Esophagus squamous epithelium (tissue), 5 donors: Measurements from ENCODE around the gene KLHL14. TPM values are rescaled to one million over a fixed set of nuclear protein-coding genes. Genes with fewer than 3 reads are reported as not detected.

Experiments
- DNase-seq: peaks from one replicate; lab custom pipeline; 2025; lab: John Stamatoyannopoulos, UW
- H3K27ac ChIP-seq, 4 donors: fragments of 200-600 bp; sonication (generic); one replicate each; pipeline ENCODE4 v1.5.1; 2016 to 2019; ENCODE audit warnings: mild to moderate bottlenecking in 1 of 4
- H3K27me3 ChIP-seq, 4 donors: fragments of 200-600 bp; sonication (generic); 1 replicate in 3 of 4; 2 replicates in 1 of 4; pipeline versions ENCODE4 v1.5.1 to v1.6.0; 2017 to 2021; ENCODE audit warnings: antibody characterized with exemption in 1 of 4
- H3K36me3 ChIP-seq, 3 donors: fragments of 200-600 bp; sonication (generic); one replicate each; pipeline ENCODE4 v1.5.1; 2016 to 2019
- H3K4me1 ChIP-seq, 3 donors: fragments of 200-600 bp; sonication (generic); one replicate each; pipeline ENCODE4 v1.5.1; 2017 to 2019
- H3K4me3 ChIP-seq, 4 donors: fragments of 200-600 bp; sonication (generic); 1 replicate in 3 of 4; 2 replicates in 1 of 4; pipeline ENCODE4 v1.5.1; 2016 to 2019; ENCODE audit warnings: mild to moderate bottlenecking in 2 of 4, moderate library complexity in 1 of 4
- H3K9me3 ChIP-seq, 3 donors: fragments of 200-600 bp; sonication (generic); one replicate each; pipeline ENCODE4 v1.5.1; 2016 to 2019
- CTCF ChIP-seq, 6 experiments: fragments of 450-650 bp in 4 of 6; fragments of 200-600 bp in 2 of 6; sonication (generic) in 2 of 6; IDR thresholded peaks; one replicate each; pipeline ENCODE4 v1.5.1; 2016 to 2019; ENCODE audit warnings: antibody characterized with exemption in 6 of 6, mild to moderate bottlenecking in 4 of 6, moderate library complexity in 4 of 6
- POLR2A ChIP-seq, 4 donors: fragments of 450-650 bp; IDR thresholded peaks; one replicate each; pipeline ENCODE4 v1.6.1; 2017; ENCODE audit warnings: antibody characterized with exemption in 4 of 4, mild to moderate bottlenecking in 4 of 4, moderate library complexity in 3 of 4
- WGBS, 2 donors: methylation state at CpG; one replicate each; pipeline ENCODE4 v1.1.5; 2018; 5-methylcytosine and 5-hydroxymethylcytosine counted together
- intact Hi-C: fragments of 100-400 bp; cut with DNase I; formaldehyde crosslinking; loops from one replicate; pipeline ENCODE4 v1.15.0; 2022
- total RNA-seq, 4 donors: library from RNA; depleted of rRNA; stranded (reverse); fragments of >200 nt; gene quantifications; one replicate each; pipeline ENCODE4 v1.1.0, GENCODE V29; 2016
- donor health status: DM: yes; HTN: yes; CAD: no.

Gene KLHL14
- total RNA-seq, 4 donors from 2014 or later: 0.04 to 0.95 (median 0.42) TPM

GRCh38 chr18:32776561-32776960 is 3.7 kb upstream of the KLHL14 start:
- H3K4me1 ChIP-seq: peaks cover 2 to 11% (median 4%) of the 10 kb centered on the region in 3 donors
- H3K36me3 ChIP-seq: no peaks in the 10 kb centered on the region
- WGBS, 2 donors: 70 to 95% methylated on average over 2 of the region's 2 CpGs
- no peak overlapping the region for H3K4me3 ChIP-seq
- intact Hi-C loops: no loop called here
- TF ChIP-seq CTCF (IDR thresholded peaks at IDR 0.05) (no peak), POLR2A (IDR thresholded peaks at IDR 0.05) (no peak)
- H3K27me3 ChIP-seq: peaks cover 0 to 21% (median 5%) of the 10 kb centered on the region in 4 donors
- no peaks in the 10 kb centered on the region for H3K9me3 ChIP-seq
- DNase-seq: no peak
- no peak overlapping the region for H3K27ac ChIP-seq

- Histone ChIP-seq H3K36me3 (no peaks in the 10 kb centered on the region), H3K4me1 (peaks cover 11 to 20% (median 14%) of the 10 kb centered on the region in 3 donors), H3K9me3 (no peaks in the 10 kb centered on the region), H3K27me3 (peaks cover 0 to 30% (median 13%) of the 10 kb centered on the region in 4 donors), H3K27ac (no peak overlapping the region), H3K4me3 (no peak overlapping the region)
- intact Hi-C loops: no loop called here
- TF ChIP-seq CTCF (IDR thresholded peaks at IDR 0.05) (no peak), POLR2A (IDR thresholded peaks at IDR 0.05) (no peak)
- DNase-seq: no peak
- WGBS, 2 donors: 72 to 73% methylated on average over 6 of the region's 6 CpGs
These were observed 2.8 kb upstream of the KLHL14 start for GRCh38 chr18:32775628-32776027.

DNA sequence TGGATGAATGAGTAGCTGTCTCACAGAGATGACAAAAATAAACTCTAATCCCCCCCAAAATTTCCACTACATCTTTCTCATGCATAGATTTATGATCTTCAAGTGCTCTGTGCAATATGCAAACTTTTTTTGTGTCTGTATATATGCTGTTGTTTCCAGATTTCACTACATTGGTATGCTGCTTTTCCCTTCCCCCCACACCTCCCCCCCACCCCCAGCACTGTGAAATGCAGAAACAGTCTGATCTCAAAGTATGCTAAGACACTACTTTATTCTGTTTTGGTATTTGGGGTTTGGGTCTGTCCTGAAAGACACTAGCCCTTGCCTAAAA is 524 bp upstream of the KLHL14 start:
- TF ChIP-seq POLR2A (IDR thresholded peaks at IDR 0.05) (no peak), CTCF (IDR thresholded peaks at IDR 0.05) (no peak)
- Histone ChIP-seq H3K4me3 (no peak overlapping the region), H3K9me3 (no peaks in the 10 kb centered on the region), H3K27me3 (peaks cover 7 to 53% (median 24%) of the 10 kb centered on the region in 4 donors), H3K4me1 (peaks cover 17 to 34% (median 21%) of the 10 kb centered on the region in 3 donors), H3K36me3 (no peaks in the 10 kb centered on the region), H3K27ac (no peak overlapping the region)
- no peak for DNase-seq
- intact Hi-C loops: no loop called here

GRCh38 chr18:32771871-32772580 is 797 bp downstream of the KLHL14 start:
- 2 to 3% methylated on average over 11 to 23 of the region's 50 CpGs for WGBS, 2 donors
- intact Hi-C loops: no loop called here
- no peak for DNase-seq
- peaks cover 17 to 34% (median 21%) of the 10 kb centered on the region in 3 donors for H3K4me1 ChIP-seq
- peak overlapping the region in 2 of 4 donors; percentile 28 to 58 for H3K27ac ChIP-seq
- H3K4me3 ChIP-seq: peak overlapping the region; percentile 11 to 68 (median 46)
- H3K9me3 ChIP-seq: no peaks in the 10 kb centered on the region
- H3K36me3 ChIP-seq: no peaks in the 10 kb centered on the region
- no peak for TF ChIP-seq POLR2A (IDR thresholded peaks at IDR 0.05)
- no peak for TF ChIP-seq CTCF (IDR thresholded peaks at IDR 0.05)
- peaks cover 7 to 59% (median 24%) of the 10 kb centered on the region in 4 donors for H3K27me3 ChIP-seq

GRCh38 chr18:32771169-32771751 is 1.6 kb downstream of the KLHL14 start:
- TF ChIP-seq POLR2A (IDR thresholded peaks at IDR 0.05) (no peak), CTCF (IDR thresholded peaks at IDR 0.05) (no peak)
- H3K36me3 ChIP-seq: no peaks in the 10 kb centered on the region
- H3K27me3 ChIP-seq: peaks cover 7 to 59% (median 24%) of the 10 kb centered on the region in 4 donors
- peak overlapping the region; percentile 11 to 68 (median 46) for H3K4me3 ChIP-seq
- intact Hi-C loops: no loop called here
- peaks cover 17 to 34% (median 21%) of the 10 kb centered on the region in 3 donors for H3K4me1 ChIP-seq
- no peaks in the 10 kb centered on the region for H3K9me3 ChIP-seq
- DNase-seq: no peak
- 1 to 4% methylated on average over 13 to 15 of the region's 37 CpGs for WGBS, 2 donors
- H3K27ac ChIP-seq: peak overlapping the region in 2 of 4 donors; percentile 28 to 58
